ENCODE data around the gene PPP1R2C.

- TF ChIP-seq EP300 (IDR thresholded peaks at IDR 0.05) (no peak), CTCF (IDR thresholded peaks at IDR 0.05) (no peak)
These were observed 29.4 kb upstream of the PPP1R2C start for GRCh38 chrX:42807393-42807792.

All from tibial nerve (tissue), 4 donors.